ENCODE measurements around the gene DNAI2.
"Not testable (repeated sequence)": the region's sequence is repeated elsewhere in the genome, so short reads cannot be mapped to it uniquely, and the experiment has no call there.

Gene DNAI2

GRCh38 chr17:74276541-74277009, 2.5 kb downstream of the DNAI2 start:
- no peak for DNase-seq

GRCh38 chr17:74277935-74278334, 3.9 kb downstream of the DNAI2 start:
- DNase-seq: no peak

- DNase-seq: not testable (repeated sequence)
These were observed 5.6 kb downstream of the DNAI2 start for GRCh38 chr17:74279617-74280016.

GRCh38 chr17:74280093-74280513, 6.1 kb downstream of the DNAI2 start:
- no peak for DNase-seq

GRCh38 chr17:74281799-74282198, 7.8 kb downstream of the DNAI2 start:
- DNase-seq: no peak

- not testable (repeated sequence) for DNase-seq
These were observed 8.2 kb downstream of the DNAI2 start for GRCh38 chr17:74282274-74282586.

- peak; percentile 77 for DNase-seq
These were observed 8.7 kb downstream of the DNAI2 start for GRCh38 chr17:74282587-74283370.

- no peak for DNase-seq
These were observed 9.3 kb downstream of the DNAI2 start for GRCh38 chr17:74283371-74283673.

GRCh38 chr17:74287031-74287602, 13.1 kb downstream of the DNAI2 start:
- peak; percentile 41 for DNase-seq

GRCh38 chr17:74288785-74289184, 14.8 kb downstream of the DNAI2 start:
- DNase-seq: no peak

- no peak for DNase-seq
These were observed 15.7 kb downstream of the DNAI2 start for GRCh38 chr17:74289688-74290087.

GRCh38 chr17:74290340-74290739, 16.3 kb downstream of the DNAI2 start:
- peak; percentile 57 for DNase-seq

- DNase-seq: no peak
These were observed 18.5 kb downstream of the DNAI2 start for GRCh38 chr17:74292495-74292894.

GRCh38 chr17:74295625-74296547, 21.9 kb downstream of the DNAI2 start:
- DNase-seq: peak; percentile 63

- DNase-seq: peak; percentile 98
These were observed 22.5 kb downstream of the DNAI2 start for GRCh38 chr17:74296548-74296936.

GRCh38 chr17:74297941-74298340, 23.9 kb downstream of the DNAI2 start:
- DNase-seq: no peak

- no peak for DNase-seq
These were observed 24.7 kb downstream of the DNAI2 start for GRCh38 chr17:74298778-74299177.

GRCh38 chr17:74299226-74300009, 25.4 kb downstream of the DNAI2 start:
- DNase-seq: no peak

- peak; percentile 48 for DNase-seq
These were observed 29.3 kb downstream of the DNAI2 start for GRCh38 chr17:74303305-74303704.

- no peak for DNase-seq
These were observed 30.1 kb downstream of the DNAI2 start for GRCh38 chr17:74304184-74304583.

- peak; percentile 49 for DNase-seq
These were observed 32.0 kb downstream of the DNAI2 start for GRCh38 chr17:74305865-74306654.
